Activated T-helper 9 cell treated with anti-CD3 and anti-CD28 coated beads, Interleukin-2, amount 50 U/mL, for 16 hours (primary cell): ENCODE data around the gene APOBEC3C.
"Not testable (repeated sequence)": the region's sequence is repeated elsewhere in the genome, so short reads cannot be mapped to it uniquely, and the experiment has no call there.

ENCODE experiments used
- DNase-seq: peaks from one replicate; pipeline ENCODE4 v3.0.0-alpha.2; 2020; ENCODE audit warnings: low read depth

The APOBEC3C gene

GRCh38 chr22:39013942-39014722, at the start of gene APOBEC3C:
APOBEC3C (plus strand) TSS chr22:39014257; CDS start chr22:39014363, 106 bp downstream.
- peak; percentile 69 for DNase-seq

- DNase-seq = no peak
Measured at GRCh38 chr22:38964306-38964705, 49.8 kb upstream of the APOBEC3C start.

- DNase-seq = no peak
Measured at GRCh38 chr22:38964989-38965388, 49.1 kb upstream of the APOBEC3C start.

- DNase-seq = no peak
Measured at GRCh38 chr22:38965614-38966379, 48.3 kb upstream of the APOBEC3C start.

GRCh38 chr22:38966380-38966702, 47.7 kb upstream of the APOBEC3C start:
- no peak for DNase-seq

GRCh38 chr22:38966942-38967341, 47.1 kb upstream of the APOBEC3C start:
- DNase-seq = no peak

- DNase-seq = no peak
Measured at GRCh38 chr22:38967451-38968450, 46.3 kb upstream of the APOBEC3C start.

- DNase-seq = no peak
Measured at GRCh38 chr22:38968801-38969200, 45.3 kb upstream of the APOBEC3C start.

GRCh38 chr22:38970551-38970950, 43.5 kb upstream of the APOBEC3C start:
- DNase-seq = no peak

- DNase-seq = no peak
Measured at GRCh38 chr22:38971202-38971601, 42.9 kb upstream of the APOBEC3C start.

GRCh38 chr22:38971791-38972190, 42.3 kb upstream of the APOBEC3C start:
- no peak for DNase-seq

GRCh38 chr22:38972558-38972957, 41.5 kb upstream of the APOBEC3C start:
- DNase-seq = no peak

- peak; percentile 37 for DNase-seq
Measured at GRCh38 chr22:38973289-38974169, 40.5 kb upstream of the APOBEC3C start.

GRCh38 chr22:38974170-38974825, 39.8 kb upstream of the APOBEC3C start:
- DNase-seq = no peak

- DNase-seq = no peak
Measured at GRCh38 chr22:38974826-38975175, 39.3 kb upstream of the APOBEC3C start.

- not testable (repeated sequence) for DNase-seq
Measured at GRCh38 chr22:38977289-38977688, 36.8 kb upstream of the APOBEC3C start.

- DNase-seq = not testable (repeated sequence)
Measured at GRCh38 chr22:38980587-38980986, 33.5 kb upstream of the APOBEC3C start.

GRCh38 chr22:38981005-38981991, 32.8 kb upstream of the APOBEC3C start:
- DNase-seq = no peak
